Left ventricle myocardium superior (tissue), 1 donor: ENCODE results near the gene ASIC5. TPM values are rescaled to one million over a fixed set of nuclear protein-coding genes. Genes with fewer than 3 reads are reported as not detected.
"Not testable (repeated sequence)": the region's sequence is repeated elsewhere in the genome, so short reads cannot be mapped to it uniquely, and the experiment has no call there.

Experiments
- ATAC-seq: fragments of 200-7000 bp; cut with Tn5 transposase; one replicate; pipeline ENCODE4 v1.9.1; 2020; ENCODE audit warnings: mild to moderate bottlenecking, moderate library complexity
- DNase-seq: peaks from one replicate; pipeline ENCODE4 v3.0.0-alpha.2; 2020
- intact Hi-C: fragments of 100-400 bp; cut with micrococcal nuclease; formaldehyde crosslinking; loops from one replicate; pipeline ENCODE4 v1.11.0; 2022
- long read RNA-seq: library from polyadenylated mRNA; unstranded; transcript quantifications from one replicate; pipeline ENCODE4 v2.0.0, GENCODE V29; 2021
- total RNA-seq: library from RNA; stranded (reverse); fragmentation: NEBNext Ultra II Directional; extraction: Animal tissue kit (Norgen Biotek cat#: 25700); gene quantifications from one replicate; pipeline ENCODE4 v1.2.1, GENCODE V29; 2021
- donor health status: DM: no; HTN: yes; CAD: no; lungs with severe emphysema.

Gene ASIC5, protein sequence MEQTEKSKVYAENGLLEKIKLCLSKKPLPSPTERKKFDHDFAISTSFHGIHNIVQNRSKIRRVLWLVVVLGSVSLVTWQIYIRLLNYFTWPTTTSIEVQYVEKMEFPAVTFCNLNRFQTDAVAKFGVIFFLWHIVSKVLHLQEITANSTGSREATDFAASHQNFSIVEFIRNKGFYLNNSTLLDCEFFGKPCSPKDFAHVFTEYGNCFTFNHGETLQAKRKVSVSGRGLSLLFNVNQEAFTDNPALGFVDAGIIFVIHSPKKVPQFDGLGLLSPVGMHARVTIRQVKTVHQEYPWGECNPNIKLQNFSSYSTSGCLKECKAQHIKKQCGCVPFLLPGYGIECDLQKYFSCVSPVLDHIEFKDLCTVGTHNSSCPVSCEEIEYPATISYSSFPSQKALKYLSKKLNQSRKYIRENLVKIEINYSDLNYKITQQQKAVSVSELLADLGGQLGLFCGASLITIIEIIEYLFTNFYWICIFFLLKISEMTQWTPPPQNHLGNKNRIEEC
- not detected for total RNA-seq
- long read RNA-seq: 0 reads

DNA sequence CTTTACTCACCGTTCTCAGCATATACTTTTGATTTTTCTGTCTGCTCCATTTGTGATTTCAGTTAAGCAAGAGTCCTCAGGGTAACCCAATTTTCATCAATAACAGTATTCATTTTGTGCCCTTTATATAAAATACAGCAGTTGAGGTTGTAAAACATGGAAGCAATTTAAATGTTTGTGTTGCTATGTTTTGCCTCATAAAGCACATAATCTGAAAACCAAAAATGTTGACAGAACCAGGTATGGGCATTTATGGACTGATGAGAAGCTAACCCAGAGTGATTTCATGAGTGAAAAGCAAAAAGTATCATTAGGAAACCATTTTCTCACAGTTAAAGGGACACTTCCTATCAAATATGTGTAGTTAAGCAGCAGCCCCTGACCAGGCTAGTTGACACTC, at the start of gene ASIC5:
ASIC5 (minus strand) TSS at position 101 of the 400 bp plus-strand sequence; CDS start at position 50, 51 bp downstream.
- DNase-seq (no peak), ATAC-seq (no peak)
- intact Hi-C loops: no loop called here

DNA sequence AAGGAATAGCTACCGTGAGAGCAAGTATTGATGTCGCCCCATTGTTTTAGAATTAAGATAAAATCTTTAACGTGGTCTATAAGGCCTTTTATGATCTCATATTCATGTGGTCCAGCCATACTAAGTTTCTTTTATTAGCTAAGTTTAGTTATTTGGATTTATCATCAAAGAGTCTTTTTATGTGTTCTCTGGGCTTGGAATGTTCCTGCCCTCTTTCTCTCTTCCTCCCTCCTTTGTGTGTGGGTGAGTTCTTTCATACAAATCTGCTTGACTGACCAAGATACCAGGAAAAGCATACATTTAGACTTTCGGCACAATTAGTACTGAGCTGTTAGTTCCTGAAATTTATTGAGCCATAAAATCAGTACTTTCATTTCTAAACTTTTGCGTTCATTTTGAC, 48.7 kb upstream of the ASIC5 start:
- intact Hi-C loops: no loop called here
- DNase-seq: no peak
- ATAC-seq: no peak

DNA sequence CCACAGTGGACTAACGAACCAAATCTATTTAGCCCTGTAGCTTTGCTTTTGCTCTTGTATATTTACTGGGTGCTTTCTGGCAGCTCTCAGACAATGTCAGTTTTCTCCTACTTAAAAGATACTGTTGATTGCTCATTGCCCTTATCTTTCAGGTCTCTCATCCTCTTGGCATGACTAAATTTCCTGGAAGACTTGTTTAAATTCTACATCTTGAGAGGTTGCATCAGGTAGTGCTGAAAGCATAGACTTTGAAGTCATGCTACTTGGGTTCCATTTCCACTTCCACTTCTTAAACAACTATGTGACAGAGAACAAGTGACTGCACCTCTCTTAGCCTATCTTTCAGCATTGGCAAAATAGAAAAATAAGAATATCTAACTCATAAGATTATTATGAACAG, 45.8 kb upstream of the ASIC5 start:
- intact Hi-C loops: no loop called here
- no peak for DNase-seq
- ATAC-seq: no peak

DNA sequence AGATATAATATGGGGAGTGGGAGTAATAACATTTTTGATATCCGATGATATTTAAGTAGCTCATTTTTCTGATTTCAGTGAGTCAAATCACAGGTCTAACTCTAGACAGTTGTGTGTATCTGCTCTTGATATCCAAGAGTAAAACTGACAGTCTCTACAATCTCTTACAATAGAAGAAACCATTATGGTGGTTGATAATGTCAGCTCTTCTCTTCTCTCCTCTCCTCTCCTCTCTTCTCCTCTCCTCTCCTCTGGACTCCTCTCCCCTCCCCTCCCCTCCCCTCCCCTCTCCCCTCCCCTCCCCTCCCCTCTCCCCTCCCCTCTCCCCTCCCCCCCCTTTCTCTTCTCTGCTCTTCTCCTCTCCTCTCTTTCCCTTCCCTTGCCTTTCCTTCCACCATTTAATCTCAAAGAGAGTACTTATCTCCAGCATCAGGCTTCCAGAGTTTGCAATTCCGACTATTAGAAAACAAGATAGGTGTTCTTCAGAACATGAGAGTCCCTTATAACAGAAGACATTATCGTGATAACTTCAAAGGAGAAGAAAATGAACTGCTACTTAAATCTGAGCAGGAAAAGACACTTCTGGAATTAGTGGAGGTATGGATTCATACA, 43.6 kb upstream of the ASIC5 start:
- ATAC-seq (no peak), DNase-seq (no peak)
- intact Hi-C loops: no loop called here

DNA sequence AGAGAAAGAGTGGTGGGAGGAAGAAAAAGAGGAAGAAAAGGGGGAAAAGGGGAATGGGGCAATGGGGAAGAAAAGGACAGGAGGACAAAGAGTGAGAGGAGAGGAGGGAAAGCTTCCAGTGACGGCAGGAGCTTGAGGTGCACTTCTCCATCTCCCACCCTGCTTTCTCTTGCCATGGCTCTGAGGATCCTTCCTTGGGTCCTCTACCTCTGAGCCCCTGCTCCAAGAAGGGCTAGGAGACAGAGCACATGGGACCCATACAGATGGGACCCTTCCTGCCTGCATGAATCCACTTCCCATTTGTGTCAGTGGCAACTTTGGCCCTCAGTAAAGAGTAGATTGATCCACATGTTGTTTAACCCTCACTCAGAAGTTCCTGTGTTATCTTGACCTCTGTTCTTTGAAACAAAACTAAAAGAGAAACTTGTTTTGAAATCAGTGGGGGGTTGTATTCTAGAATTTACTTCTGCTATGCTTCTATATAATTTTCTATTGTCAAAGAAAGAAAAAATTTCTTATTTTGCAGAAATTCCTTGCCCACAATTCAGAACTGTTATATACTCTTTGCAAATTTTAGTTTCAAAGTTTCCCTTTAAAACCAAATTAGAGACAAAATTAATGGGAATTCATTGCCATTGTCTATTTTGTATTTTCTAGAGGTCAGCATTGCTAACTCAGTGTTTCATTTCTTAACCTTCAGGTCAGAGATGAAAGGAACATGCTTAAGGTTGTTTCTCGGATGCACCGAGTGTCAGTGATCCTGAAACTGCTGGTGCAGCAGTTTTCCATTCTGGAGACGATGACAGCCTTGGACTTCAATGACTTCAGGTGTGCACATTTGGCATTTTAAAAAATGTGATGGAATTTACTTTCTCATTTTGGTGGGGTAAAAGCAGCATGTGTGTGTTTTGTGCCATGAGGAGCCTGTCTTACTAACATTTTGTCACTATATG, 42.4 kb upstream of the ASIC5 start:
- intact Hi-C loops: no loop called here
- ATAC-seq (no peak), DNase-seq (no peak)

DNA sequence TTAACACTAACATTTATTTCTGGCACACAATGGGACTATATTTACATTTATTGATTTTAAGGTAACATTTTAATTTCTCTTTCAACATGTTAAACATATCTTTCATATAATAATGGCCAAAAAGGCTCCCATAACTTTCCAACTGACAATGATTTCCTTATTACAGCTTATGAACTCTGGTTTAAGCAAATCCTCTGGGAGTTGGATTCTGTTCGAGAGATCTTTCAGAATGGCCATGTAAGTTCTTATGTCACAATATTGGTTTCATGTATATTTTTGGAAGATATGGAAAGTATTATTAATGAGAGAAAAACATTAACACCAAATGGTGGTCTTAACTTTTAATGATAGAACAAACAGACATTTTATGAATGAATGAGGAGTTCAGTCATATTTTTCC, 41.5 kb upstream of the ASIC5 start:
- no peak for ATAC-seq
- DNase-seq: no peak
- intact Hi-C loops: no loop called here

DNA sequence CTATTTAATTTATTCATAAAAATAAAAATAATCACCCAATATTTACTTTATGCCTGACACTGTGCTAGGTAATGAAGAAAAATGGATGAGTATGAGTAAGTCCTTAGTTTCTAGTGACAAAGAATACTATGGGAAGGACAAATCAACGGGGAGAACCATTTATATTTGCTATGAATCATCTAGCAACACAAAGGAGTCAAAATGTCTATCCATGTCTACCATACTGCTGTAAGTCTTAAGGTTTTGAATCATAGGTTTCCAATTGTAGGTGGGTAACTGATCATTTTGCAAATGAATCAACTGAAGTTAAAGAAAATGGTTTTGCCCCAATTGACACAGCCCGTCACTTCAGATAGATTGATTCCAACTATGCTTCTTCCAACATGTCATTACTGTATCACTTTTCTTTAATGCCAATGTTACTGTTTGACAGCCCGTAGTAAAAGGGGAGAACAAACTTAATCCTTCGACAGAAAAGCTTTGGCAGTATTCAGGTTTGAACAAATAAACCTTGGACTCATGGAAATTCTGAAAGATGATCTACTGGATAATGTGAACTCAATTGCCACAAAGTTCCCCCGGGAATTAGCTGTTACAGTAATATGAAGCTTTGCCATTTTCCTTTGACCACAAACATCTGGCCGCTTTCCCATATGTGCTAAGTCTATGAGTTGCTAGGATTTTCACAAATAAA, 40.6 kb upstream of the ASIC5 start:
- ATAC-seq (no peak), DNase-seq (no peak)
- intact Hi-C loops: no loop called here

DNA sequence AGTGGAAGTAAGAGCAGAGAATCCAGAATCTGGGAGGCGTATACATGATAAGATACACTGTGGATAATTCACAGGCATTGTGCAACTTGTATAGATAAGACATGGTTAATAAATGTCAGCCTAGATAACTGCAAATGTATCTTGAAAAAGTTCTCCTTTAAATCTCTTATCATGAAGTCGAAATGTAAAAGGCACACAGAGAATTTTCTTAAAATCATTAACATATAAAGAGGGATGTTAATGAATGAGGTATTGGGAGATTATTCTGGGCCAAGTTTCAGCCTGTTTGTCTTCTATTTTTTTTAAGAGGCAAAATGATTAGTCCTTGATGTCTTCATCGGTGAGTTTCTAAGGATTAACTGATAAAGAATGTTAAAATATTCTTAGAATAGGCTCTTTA, 38.3 kb upstream of the ASIC5 start:
- no peak for ATAC-seq
- DNase-seq: no peak
- intact Hi-C loops: no loop called here

DNA sequence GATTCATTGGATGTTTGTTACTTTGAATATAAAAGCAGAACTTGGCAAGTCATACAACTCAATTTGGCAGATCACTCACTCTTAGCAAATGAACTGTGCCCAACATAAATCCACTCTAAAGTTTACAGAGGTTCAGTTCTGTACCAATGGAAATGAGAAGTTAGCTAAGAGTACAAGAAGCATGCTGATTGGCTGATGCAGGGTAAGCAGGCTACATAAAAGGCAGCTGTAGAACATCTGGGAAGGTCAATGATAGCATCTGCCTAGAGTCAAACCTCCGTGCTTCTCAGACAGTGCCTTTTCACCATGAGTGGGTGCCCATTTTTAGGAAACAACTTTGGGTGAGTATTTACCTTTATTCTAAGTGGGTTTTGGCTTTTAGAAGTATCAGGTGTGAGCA, 37.4 kb upstream of the ASIC5 start, which contains the start of gene TDO2:
TDO2 (plus strand) TSS at position 244 of the 400 bp plus-strand sequence; CDS start at position 307, 63 bp downstream.
- DNase-seq (no peak), ATAC-seq (no peak)
- intact Hi-C loops: no loop called here

DNA sequence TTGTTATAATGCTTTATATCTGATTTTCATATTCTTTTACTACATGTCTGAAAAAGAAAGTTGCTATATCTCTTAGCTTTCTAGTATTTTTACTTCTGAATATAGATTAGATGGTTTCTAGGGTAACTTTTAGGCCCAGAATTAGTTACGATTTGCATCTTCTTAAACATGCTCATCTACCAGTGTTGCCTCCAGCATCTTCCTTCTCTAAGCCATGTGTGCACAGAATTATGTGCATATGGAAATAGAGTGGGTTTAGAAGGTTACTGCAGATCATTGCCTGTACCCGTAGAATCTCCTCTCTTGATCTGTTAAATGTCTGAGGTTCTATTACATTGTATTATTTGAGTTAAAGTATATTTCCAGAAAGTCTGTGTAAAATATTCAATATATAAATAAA, 34.9 kb upstream of the ASIC5 start:
- no peak for ATAC-seq
- DNase-seq: no peak
- intact Hi-C loops: no loop called here

DNA sequence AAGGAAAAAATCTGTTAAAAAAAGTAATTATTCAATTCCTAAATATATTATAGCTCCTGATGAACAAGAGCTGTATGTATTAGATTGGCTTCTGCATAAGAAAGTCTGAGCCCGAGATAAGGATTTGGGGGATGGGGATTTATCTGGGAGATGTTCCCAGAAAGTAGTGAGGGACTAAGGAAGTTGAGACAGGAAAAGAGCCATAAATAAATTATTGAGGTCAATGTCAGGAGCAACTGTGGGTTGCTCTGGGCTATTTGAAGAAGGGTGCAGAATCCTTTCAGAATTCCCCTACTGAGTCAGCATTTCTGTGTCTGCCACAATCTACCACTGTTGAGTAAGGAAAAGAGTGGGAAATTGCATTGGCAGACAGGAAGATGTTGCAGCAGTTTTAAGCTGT, 34.3 kb upstream of the ASIC5 start:
- no peak for ATAC-seq
- no peak for DNase-seq
- intact Hi-C loops: no loop called here

DNA sequence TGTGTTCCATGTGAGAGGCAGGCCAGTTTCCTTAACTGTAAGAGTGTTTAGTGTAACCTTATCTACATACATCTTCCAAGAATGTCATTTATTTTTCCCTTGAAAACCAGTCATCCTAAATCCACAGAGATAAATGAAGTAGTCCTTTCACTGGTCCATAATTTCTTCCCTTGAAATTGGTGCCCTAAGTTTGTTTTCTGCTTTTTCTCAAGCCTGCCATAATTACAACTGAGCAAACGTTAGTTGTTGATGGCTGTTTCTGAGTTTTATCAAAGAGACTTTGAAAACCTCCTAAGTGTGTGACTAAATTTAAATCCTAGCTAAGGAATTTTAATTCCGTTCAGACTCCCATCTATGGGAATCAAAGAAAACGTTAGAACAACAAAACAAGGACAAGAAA, 33.8 kb upstream of the ASIC5 start:
- DNase-seq (no peak), ATAC-seq (no peak)
- intact Hi-C loops: no loop called here

DNA sequence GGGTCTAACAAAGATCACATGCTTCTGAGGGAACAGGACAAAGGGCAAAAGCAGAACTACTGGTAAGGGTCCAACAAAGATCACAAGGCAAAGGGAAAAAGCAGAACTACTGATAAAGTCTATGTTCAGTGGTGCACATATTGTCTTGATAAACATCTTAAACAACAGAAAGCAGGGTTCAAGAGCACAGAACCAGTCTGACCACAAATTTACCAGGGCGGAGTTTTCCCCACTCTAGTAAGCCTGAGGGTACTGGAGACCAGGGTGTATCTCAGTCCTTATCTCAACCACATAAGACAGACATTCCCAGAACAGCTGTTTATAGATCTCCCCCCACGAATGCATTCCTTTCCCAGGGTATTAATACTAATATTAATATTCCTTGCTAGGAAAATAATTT, 32.3 kb upstream of the ASIC5 start:
- ATAC-seq, DNase-seq, intact Hi-C loops: not testable (repeated sequence)

DNA sequence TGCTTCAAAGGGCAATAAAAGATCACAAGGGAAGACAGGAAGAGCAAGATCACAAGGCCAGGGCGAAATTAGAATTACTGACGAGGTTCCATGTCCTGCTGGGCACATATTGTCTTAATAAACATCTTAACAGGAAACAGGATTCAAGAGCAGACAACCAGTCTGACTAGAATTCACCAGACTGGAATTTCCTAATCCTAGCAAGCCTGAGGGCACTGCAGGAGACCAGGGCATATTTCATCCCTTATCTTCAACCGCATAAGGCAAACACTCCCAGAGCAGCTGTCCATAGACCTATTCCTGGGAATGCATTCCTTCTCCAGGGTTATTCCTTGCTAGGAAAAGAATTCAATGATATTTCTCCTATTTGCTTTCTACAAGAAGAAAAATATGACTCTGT, 25.0 kb upstream of the ASIC5 start:
- no peak for DNase-seq
- no peak for ATAC-seq
- intact Hi-C loops: no loop called here

DNA sequence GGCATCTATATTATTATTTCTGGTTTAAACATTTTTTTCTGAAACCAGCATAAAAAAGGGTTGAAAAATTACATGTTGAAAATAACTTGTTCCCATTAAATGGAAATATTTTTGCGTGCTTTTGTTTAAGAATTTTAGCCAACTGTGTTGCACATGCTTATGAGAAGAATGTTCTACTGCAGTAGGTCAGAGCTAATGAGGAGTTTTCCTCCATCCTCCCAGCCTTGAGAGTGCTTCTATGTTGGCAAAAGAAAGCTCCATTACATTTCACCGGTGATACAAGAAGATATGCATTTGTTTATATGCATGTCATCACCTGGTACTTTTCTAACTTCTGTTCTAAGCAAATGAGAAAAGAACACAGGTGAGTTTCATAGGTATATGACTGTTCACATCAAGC, 23.9 kb upstream of the ASIC5 start:
- ATAC-seq (no peak), DNase-seq (no peak)
- intact Hi-C loops: no loop called here

DNA sequence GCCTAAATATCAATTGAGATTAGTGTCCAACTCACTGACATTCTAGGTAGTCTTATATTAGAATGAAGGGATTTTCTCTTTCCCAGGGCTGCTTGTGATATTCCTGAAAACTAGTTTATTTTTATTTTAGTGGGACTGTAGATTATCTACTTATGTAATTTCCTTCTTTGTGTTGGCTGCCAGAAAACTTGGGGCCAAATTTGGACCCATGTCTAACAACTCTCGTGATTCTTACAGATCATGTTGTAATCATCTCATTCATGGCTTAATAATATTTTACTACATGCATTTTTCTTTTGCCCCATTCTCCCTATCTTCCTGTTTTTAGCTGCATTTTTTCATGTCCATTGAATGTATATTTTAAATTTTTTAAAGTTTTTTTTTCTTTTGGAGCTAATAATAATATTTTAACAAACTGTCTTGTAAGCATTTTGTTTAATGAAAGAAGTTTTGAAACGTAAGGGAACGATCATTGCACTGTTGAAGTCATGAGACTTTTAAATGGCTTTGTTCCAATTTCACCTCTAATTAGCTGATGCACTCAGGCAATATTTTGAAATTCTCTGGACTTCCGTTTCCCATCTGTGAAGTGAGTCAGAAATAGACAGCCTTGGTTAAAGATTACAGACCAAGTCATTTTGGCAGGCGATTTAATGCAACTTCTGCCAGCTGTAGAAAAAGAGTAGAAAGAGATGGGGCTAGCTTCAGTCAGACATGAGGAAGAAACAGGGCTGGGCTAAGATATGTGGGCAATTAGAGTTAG, 23.1 kb upstream of the ASIC5 start:
- ATAC-seq: peak; percentile 76
- DNase-seq: no peak
- intact Hi-C loops: no loop called here

DNA sequence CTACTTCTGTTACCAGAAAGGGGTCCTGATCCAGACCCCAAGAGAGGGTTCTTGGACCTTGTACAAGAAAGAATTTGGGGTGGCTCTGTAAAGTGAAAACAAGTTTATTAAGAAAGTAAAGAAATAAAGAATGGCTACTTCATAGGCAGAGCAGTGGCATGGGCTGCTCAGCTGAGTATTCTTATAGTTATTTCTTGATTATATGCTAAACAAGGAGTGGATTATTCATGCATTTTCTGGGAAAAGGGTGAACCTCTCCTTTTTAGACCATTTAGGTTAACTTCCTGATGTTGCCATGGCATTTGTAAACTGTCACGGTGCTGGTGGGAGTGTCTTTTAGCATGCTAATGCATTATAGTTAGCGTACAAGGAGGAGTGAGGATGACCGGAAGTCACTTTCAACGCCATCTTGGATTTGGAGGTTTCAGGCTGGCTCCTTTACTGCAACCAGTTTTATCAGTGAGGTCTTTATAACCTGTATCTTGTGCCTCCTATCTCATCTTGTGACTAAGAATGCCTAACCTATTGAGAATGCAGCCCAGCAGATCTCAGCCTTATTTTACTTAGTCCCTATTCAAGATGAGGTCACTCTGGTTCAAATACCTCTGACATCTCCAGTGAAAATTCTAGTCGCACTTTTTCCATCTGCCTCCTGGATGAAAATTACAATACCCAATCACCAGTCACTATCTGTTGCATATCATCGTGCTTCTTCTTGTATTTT, 21.9 kb upstream of the ASIC5 start:
- intact Hi-C loops: no loop called here
- ATAC-seq (no peak), DNase-seq (no peak)

DNA sequence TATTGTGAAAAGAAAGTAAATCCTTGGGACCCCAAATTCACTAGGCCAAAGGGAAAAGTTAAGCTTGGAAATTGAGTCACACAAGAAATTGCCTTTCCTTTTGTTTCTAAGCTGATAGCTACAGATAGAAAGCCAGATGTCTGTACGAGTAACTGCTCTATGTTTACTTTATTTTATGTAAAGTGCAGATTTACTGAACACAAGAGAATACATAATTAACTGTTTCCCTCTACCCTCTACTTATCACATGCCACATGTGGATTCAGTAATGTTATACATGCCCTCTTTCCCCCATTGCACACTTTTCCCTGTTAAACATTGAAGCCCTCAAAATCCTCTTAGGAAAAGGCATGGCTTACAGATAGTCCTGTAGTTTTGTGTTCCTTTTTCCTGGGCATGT, 21.0 kb upstream of the ASIC5 start:
- ATAC-seq: no peak
- intact Hi-C loops: no loop called here
- no peak for DNase-seq
